ENCODE data around the gene IL31RA.

GRCh38 chr5:55821731-55822512 lies 29.2 kb upstream of the IL31RA start:
- TF ChIP-seq CTBP1 (IDR thresholded peaks at IDR 0.05; ENCODE audit: borderline replicate concordance) (no peak), LEF1 (IDR thresholded peaks at IDR 0.05; ENCODE audit: borderline replicate concordance) (no peak), ELF4 (IDR thresholded peaks at IDR 0.05) (no peak), BHLHE40 (IDR thresholded peaks at IDR 0.05; ENCODE audit: borderline replicate concordance) (no peak), NFRKB (IDR thresholded peaks at IDR 0.05) (no peak), SUZ12 (IDR thresholded peaks at IDR 0.05) (no peak), FOXA1 (IDR thresholded peaks at IDR 0.05) (no peak), SP1 (IDR thresholded peaks at IDR 0.05) (no peak), FOXK2 (IDR thresholded peaks at IDR 0.05) (no peak), FOXM1 (IDR thresholded peaks at IDR 0.05; ENCODE audit: borderline replicate concordance) (no peak), TARDBP (IDR thresholded peaks at IDR 0.05) (no peak), PKNOX1 (IDR thresholded peaks at IDR 0.05) (no peak), ZNF384 (IDR thresholded peaks at IDR 0.05) (no peak)

Measured in HEK293T (cell line).